SK-N-SH (cell line): Measurements from ENCODE around the gene NAALADL2. TPM values are rescaled to one million over a fixed set of nuclear protein-coding genes. Genes with fewer than 3 reads are reported as not detected.

Experiments
- CTCF ChIA-PET: fragments of 300-600, 350-600 bp; formaldehyde crosslinking; extraction: SDS; loops from one replicate; lab custom pipeline; 2021; lab: Yijun Ruan, JAX
- POLR2A ChIA-PET: fragments of 350-600 bp; sonication (Branson Sonifier 250); formaldehyde crosslinking; extraction: SDS; loops from one replicate; lab custom pipeline; 2020; ENCODE audit warnings: antibody characterized with exemption, inconsistent platforms; lab: Yijun Ruan, JAX
- DNase-seq: peaks from one replicate; pipeline ENCODE4 v3.0.0; 2012
- H2AFZ ChIP-seq: fragments of 200-600 bp; sonication (generic); 2 replicates; pipeline ENCODE4 v1.8.1; 2016; ENCODE audit warnings: antibody characterized with exemption, mild to moderate bottlenecking, low read depth
- H3F3A ChIP-seq: fragments of 200-600 bp; sonication (generic); replicated peaks from 2 replicates; pipeline ENCODE3; 2016; ENCODE audit warnings: antibody characterized with exemption, mild to moderate bottlenecking; ENCODE audit not compliant: insufficient read depth
- H3K27ac ChIP-seq, 2 experiments: fragments of 200-500 bp in 1 of 2; fragments of 200-600 bp in 1 of 2; sonication (Bioruptor generic) in 1 of 2; sonication (generic), shearing (Covaris generic) in 1 of 2; 2 replicates each; pipeline versions ENCODE4 v1.5.1 to v1.6.1; 2014 to 2016; ENCODE audit warnings: low read depth in 2 of 2, inconsistent platforms in 1 of 2, low read length in 1 of 2, mild to moderate bottlenecking in 1 of 2, mixed read lengths in 1 of 2
- H3K27me3 ChIP-seq: fragments of 200-600 bp; sonication (generic), shearing (Covaris generic); 2 replicates; pipeline ENCODE4 v1.6.1; 2016; ENCODE audit warnings: mixed run types; ENCODE audit not compliant: insufficient read depth
- H3K36me3 ChIP-seq, 2 experiments: fragments of 200-500 bp in 1 of 2; fragments of 200-600 bp in 1 of 2; sonication (Bioruptor generic) in 1 of 2; sonication (generic) in 1 of 2; replicated peaks in 1 of 2; 2 replicates each; pipeline versions ENCODE3 to v1.5.1; 2014 to 2016; ENCODE audit warnings: low read length in 1 of 2, mild to moderate bottlenecking in 1 of 2; ENCODE audit not compliant: insufficient read depth in 2 of 2, control insufficient read depth in 1 of 2
- H3K4me1 ChIP-seq, 2 experiments: fragments of 200-500 bp in 1 of 2; fragments of 200-600 bp in 1 of 2; sonication (Bioruptor generic) in 1 of 2; sonication (generic), shearing (Covaris generic) in 1 of 2; 2 replicates each; pipeline versions ENCODE4 v1.5.1 to v1.6.1; 2014 to 2016; ENCODE audit warnings: low read depth in 1 of 2, low read length in 1 of 2, mixed run types in 1 of 2; ENCODE audit not compliant: insufficient read depth in 2 of 2, control insufficient read depth in 1 of 2
- H3K4me2 ChIP-seq: fragments of 200-600 bp; sonication (generic), shearing (Covaris generic); 2 replicates; pipeline ENCODE4 v1.6.1; 2017; ENCODE audit warnings: mixed run types
- H3K4me3 ChIP-seq, 2 experiments: fragments of 200-500 bp in 1 of 2; fragments of 200-600 bp in 1 of 2; sonication (Bioruptor generic) in 1 of 2; sonication (generic), shearing (Covaris generic) in 1 of 2; 2 replicates each; pipeline versions ENCODE4 v1.5.1 to v1.8.1; 2014 to 2016; ENCODE audit warnings: low read depth in 2 of 2, inconsistent platforms in 1 of 2, low read length in 1 of 2, mild to moderate bottlenecking in 1 of 2, mixed read lengths in 1 of 2, moderate library complexity in 1 of 2
- H3K79me2 ChIP-seq: fragments of 200-600 bp; sonication (generic); 2 replicates; pipeline ENCODE4 v1.8.1; 2017; ENCODE audit warnings: mild to moderate bottlenecking; ENCODE audit not compliant: insufficient read depth
- H3K9ac ChIP-seq: fragments of 200-600 bp; sonication (generic); 2 replicates; pipeline ENCODE4 v1.6.1; 2017; ENCODE audit warnings: mixed run types
- H3K9me2 ChIP-seq: fragments of 200-600 bp; sonication (generic); 2 replicates; pipeline ENCODE4 v1.6.1; 2017; ENCODE audit warnings: mixed run types
- H3K9me3 ChIP-seq: fragments of 200-600 bp; sonication (generic); 2 replicates; pipeline ENCODE4 v1.6.1; 2017; ENCODE audit warnings: mixed run types, mild to moderate bottlenecking, moderate library complexity
- H4K20me1 ChIP-seq: fragments of 200-600 bp; sonication (generic); 2 replicates; pipeline ENCODE4 v1.6.1; 2017; ENCODE audit warnings: mild to moderate bottlenecking, mixed run types; ENCODE audit not compliant: insufficient read depth
- CHD2 ChIP-seq: fragments of 150-350 bp; IDR thresholded peaks from 2 replicates; pipeline ENCODE4 v1.6.1; 2018; ENCODE audit warnings: low read length; ENCODE audit not compliant: partially characterized antibody
- ELF1 ChIP-seq: IDR thresholded peaks from 2 replicates; pipeline ENCODE4 v1.4.0; 2012
- EZH2phosphoT487 ChIP-seq: fragments of 200-600 bp; sonication (generic); IDR thresholded peaks from 2 replicates; pipeline ENCODE4 v1.6.1; 2017; ENCODE audit warnings: low read depth, mixed run types, mild to moderate bottlenecking, antibody characterized with exemption, moderate library complexity, borderline replicate concordance
- FOXJ3 ChIP-seq: sonication (generic); formaldehyde crosslinking; IDR thresholded peaks from 2 replicates; pipeline ENCODE4 v1.5.1; 2020; ENCODE audit warnings: mild to moderate bottlenecking, missing genetic modification reagents
- GABPA ChIP-seq: IDR thresholded peaks from 2 replicates; pipeline ENCODE4 v1.4.0; 2012; ENCODE audit warnings: low read depth, mild to moderate bottlenecking
- GATA2 ChIP-seq: sonication (generic); formaldehyde crosslinking; IDR thresholded peaks from 2 replicates; pipeline ENCODE4 v1.5.0; 2020; ENCODE audit warnings: mild to moderate bottlenecking, missing genetic modification reagents
- IRF3 ChIP-seq: fragments of 150-350 bp; IDR thresholded peaks from 2 replicates; pipeline ENCODE4 v1.6.1; 2016; ENCODE audit warnings: mild to moderate bottlenecking, low read depth, low read length
- MAX ChIP-seq: IDR thresholded peaks from 2 replicates; pipeline ENCODE4 v1.4.0; 2012; ENCODE audit warnings: low read depth
- MEF2A ChIP-seq: IDR thresholded peaks from 2 replicates; pipeline ENCODE4 v1.4.0; 2012; ENCODE audit warnings: low read depth, borderline replicate concordance
- NFIC ChIP-seq: IDR thresholded peaks from 2 replicates; pipeline ENCODE4 v1.4.0; 2012; ENCODE audit warnings: borderline replicate concordance
- NRF1 ChIP-seq: IDR thresholded peaks from 2 replicates; pipeline ENCODE4 v1.6.1; 2012; ENCODE audit warnings: low read depth, mild to moderate bottlenecking, low read length
- PBX3 ChIP-seq: IDR thresholded peaks from 2 replicates; pipeline ENCODE4; 2012
- POLR2AphosphoS5 ChIP-seq: IDR thresholded peaks from 2 replicates; pipeline ENCODE4 v1.6.1; 2012; ENCODE audit warnings: low read depth, low read length
- SIN3A ChIP-seq: IDR thresholded peaks from 2 replicates; pipeline ENCODE4 v1.6.1; 2012; ENCODE audit warnings: low read depth, mild to moderate bottlenecking, low read length, moderate library complexity, borderline replicate concordance
- SMC3 ChIP-seq: IDR thresholded peaks from 2 replicates; pipeline ENCODE4 v1.6.1; 2012; ENCODE audit warnings: low read depth, low read length, improper control_type of control experiment
- USF1 ChIP-seq: IDR thresholded peaks from 2 replicates; pipeline ENCODE4 v1.4.0; 2012; ENCODE audit warnings: low read depth, borderline replicate concordance
- USF2 ChIP-seq: fragments of 150-350 bp; IDR thresholded peaks from 2 replicates; pipeline ENCODE4 v1.6.1; 2017; ENCODE audit warnings: antibody characterized with exemption, low read length, low read depth, borderline replicate concordance
- WGBS: methylation state at CpG from one replicate; pipeline ENCODE4 v1.1.6; 2017; ENCODE audit warnings: low lambda C conversion rate; 5-methylcytosine and 5-hydroxymethylcytosine counted together
- polyA plus RNA-seq, 3 experiments: library from polyadenylated mRNA; depleted of rRNA; stranded (reverse); fragments of >200 nt; gene quantifications; 2 replicates each; pipeline ENCODE4 v1.2.3, GENCODE V29; 2012

The NAALADL2 gene
- polyA plus RNA-seq, 1 of the 3 experiments (the other 2 are of a cell fraction), result 1.2 TPM

GRCh38 chr3:175777965-175778364 is 918.8 kb downstream of the NAALADL2 start:
- Histone ChIP-seq H4K20me1 (no peaks in the 10 kb centered on the region), H3K9ac (no peak overlapping the region), H3K27ac (no peak overlapping the region), H3K9me2 (no peaks in the 10 kb centered on the region), H3K36me3 (no peaks in the 10 kb centered on the region), H3K27me3 (no peaks in the 10 kb centered on the region), H3K4me2 (no peak overlapping the region), H3K79me2 (no peaks in the 10 kb centered on the region), H3F3A (no peaks in the 10 kb centered on the region), H3K9me3 (no peaks in the 10 kb centered on the region), H3K4me3 (no peak overlapping the region), H2AFZ (no peak overlapping the region), H3K4me1 (no peaks in the 10 kb centered on the region)
- ChIA-PET POLR2A (no interaction called here), CTCF (no interaction called here)
- 80% methylated on average over 3 of the region's 3 CpGs for WGBS
- DNase-seq, result no peak
- TF ChIP-seq EZH2phosphoT487 (no peak), SMC3 (no peak), FOXJ3 (CRISPR knock-in tag) (no peak), CHD2 (no peak), ELF1 (no peak), NRF1 (no peak), GABPA (no peak), MAX (no peak), MEF2A (no peak), GATA2 (CRISPR knock-in tag) (no peak), USF2 (no peak), IRF3 (no peak), PBX3 (no peak), POLR2AphosphoS5 (no peak), SIN3A (no peak), NFIC (no peak), USF1 (no peak)
